ENCODE data around the gene SIDT2. TPM values are rescaled to one million over a fixed set of nuclear protein-coding genes. Genes with fewer than 3 reads are reported as not detected.

SIDT2 gene
- total and polyA plus RNA-seq, 2 of the 13 experiments (the other 11 are each of a cell fraction or from before 2014, with no cell fraction given), result 11.5 to 28.0 TPM

DNA sequence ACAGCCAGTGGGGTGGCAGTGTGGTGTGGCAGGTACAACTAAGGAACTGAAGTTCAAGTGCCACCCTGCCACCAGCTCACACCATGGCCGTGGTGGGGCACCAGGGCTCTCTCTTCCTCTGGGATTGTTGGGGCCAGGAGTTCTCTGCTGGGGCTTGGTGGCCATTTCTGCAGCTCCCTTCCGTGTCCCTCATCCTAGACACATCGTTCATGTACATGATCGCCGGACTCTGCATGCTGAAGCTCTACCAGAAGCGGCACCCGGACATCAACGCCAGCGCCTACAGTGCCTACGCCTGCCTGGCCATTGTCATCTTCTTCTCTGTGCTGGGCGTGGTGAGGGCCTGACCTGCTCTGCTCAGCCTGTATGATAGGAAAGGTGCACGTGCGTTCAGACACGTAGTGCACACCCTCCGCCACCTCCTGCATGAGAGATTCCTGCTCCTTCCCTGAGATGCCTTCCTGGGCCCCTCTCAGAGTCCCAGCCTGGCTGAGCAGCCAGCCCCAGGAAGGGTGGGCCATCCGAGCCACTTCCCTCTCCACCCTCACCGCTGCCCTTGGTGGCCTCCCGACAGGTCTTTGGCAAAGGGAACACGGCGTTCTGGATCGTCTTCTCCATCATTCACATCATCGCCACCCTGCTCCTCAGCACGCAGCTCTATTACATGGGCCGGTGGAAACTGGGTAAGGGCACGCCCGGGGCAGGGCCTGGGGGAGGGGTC is 13.3 kb downstream of the SIDT2 start (continued):
- TF ChIP-seq, protein P1, sequence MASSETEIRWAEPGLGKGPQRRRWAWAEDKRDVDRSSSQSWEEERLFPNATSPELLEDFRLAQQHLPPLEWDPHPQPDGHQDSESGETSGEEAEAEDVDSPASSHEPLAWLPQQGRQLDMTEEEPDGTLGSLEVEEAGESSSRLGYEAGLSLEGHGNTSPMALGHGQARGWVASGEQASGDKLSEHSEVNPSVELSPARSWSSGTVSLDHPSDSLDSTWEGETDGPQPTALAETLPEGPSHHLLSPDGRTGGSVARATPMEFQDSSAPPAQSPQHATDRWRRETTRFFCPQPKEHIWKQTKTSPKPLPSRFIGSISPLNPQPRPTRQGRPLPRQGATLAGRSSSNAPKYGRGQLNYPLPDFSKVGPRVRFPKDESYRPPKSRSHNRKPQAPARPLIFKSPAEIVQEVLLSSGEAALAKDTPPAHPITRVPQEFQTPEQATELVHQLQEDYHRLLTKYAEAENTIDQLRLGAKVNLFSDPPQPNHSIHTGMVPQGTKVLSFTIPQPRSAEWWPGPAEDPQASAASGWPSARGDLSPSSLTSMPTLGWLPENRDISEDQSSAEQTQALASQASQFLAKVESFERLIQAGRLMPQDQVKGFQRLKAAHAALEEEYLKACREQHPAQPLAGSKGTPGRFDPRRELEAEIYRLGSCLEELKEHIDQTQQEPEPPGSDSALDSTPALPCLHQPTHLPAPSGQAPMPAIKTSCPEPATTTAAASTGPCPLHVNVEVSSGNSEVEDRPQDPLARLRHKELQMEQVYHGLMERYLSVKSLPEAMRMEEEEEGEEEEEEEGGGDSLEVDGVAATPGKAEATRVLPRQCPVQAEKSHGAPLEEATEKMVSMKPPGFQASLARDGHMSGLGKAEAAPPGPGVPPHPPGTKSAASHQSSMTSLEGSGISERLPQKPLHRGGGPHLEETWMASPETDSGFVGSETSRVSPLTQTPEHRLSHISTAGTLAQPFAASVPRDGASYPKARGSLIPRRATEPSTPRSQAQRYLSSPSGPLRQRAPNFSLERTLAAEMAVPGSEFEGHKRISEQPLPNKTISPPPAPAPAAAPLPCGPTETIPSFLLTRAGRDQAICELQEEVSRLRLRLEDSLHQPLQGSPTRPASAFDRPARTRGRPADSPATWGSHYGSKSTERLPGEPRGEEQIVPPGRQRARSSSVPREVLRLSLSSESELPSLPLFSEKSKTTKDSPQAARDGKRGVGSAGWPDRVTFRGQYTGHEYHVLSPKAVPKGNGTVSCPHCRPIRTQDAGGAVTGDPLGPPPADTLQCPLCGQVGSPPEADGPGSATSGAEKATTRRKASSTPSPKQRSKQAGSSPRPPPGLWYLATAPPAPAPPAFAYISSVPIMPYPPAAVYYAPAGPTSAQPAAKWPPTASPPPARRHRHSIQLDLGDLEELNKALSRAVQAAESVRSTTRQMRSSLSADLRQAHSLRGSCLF (CRISPR knock-in tag; IDR thresholded peaks at IDR 0.05; ENCODE audit: borderline replicate concordance), result no peak
- TF ChIP-seq PCBP1 (IDR thresholded peaks at IDR 0.05; ENCODE audit: borderline replicate concordance, low read depth, low read length) (no peak), THYN1 (CRISPR knock-in tag; IDR thresholded peaks at IDR 0.05; ENCODE audit: borderline replicate concordance, low read depth) (no peak), EED (CRISPR knock-in tag; IDR thresholded peaks at IDR 0.05) (no peak), ZNF713 (CRISPR knock-in tag; IDR thresholded peaks at IDR 0.05) (no peak), ZNF10 (CRISPR knock-in tag; IDR thresholded peaks at IDR 0.05; ENCODE audit: borderline replicate concordance, low read depth) (no peak), ZNF678 (CRISPR knock-in tag; IDR thresholded peaks at IDR 0.05) (no peak), SNRNP70 (IDR thresholded peaks at IDR 0.05; ENCODE audit: low read depth, low read length) (no peak)

Measured in HepG2 (cell line).